K562 (cell line): ENCODE results near the gene MATK. TPM values are rescaled to one million over a fixed set of nuclear protein-coding genes. Genes with fewer than 3 reads are reported as not detected.

Experiments used
- ADNP ChIP-seq: fragments of 200-800 bp; sonication (Bioruptor generic); IDR thresholded peaks from 2 replicates; pipeline ENCODE4 v1.6.1; 2016; ENCODE audit warnings: missing genetic modification characterization, missing compliant biosample characterization
- ARHGAP35 ChIP-seq: fragments of 450-650 bp; IDR thresholded peaks from 2 replicates; pipeline ENCODE4 v1.6.1; 2018; ENCODE audit not compliant: partially characterized antibody
- CHD2 ChIP-seq: IDR thresholded peaks from 2 replicates; pipeline ENCODE4 v1.6.1; 2011; ENCODE audit warnings: low read depth, low read length
- GTF2E2 ChIP-seq: fragments of 200-800 bp; sonication (Bioruptor generic); IDR thresholded peaks from 2 replicates; pipeline ENCODE4 v1.6.1; 2016; ENCODE audit warnings: missing genetic modification characterization, missing compliant biosample characterization
- MNT ChIP-seq, 2 experiments: fragments of 450-650 bp; conservative IDR thresholded peaks; 2 replicates each; pipeline ENCODE4 v1.6.1; 2017; ENCODE audit warnings: mild to moderate bottlenecking in 2 of 2, moderate library complexity in 2 of 2
- MXD1 ChIP-seq: fragments of 250-450 bp; sonication (Bioruptor Pico); IDR thresholded peaks from 2 replicates; pipeline ENCODE4 v1.8.0; 2021; ENCODE audit warnings: borderline replicate concordance, mild to moderate bottlenecking, moderate library complexity; ENCODE audit not compliant: poor library complexity, severe bottlenecking
- RAD21 ChIP-seq, 2 experiments: fragments of 250-450 bp in 1 of 2; fragments of 450-650 bp in 1 of 2; sonication (Bioruptor Pico) in 1 of 2; formaldehyde crosslinking in 1 of 2; IDR thresholded peaks in 1 of 2; conservative IDR thresholded peaks in 1 of 2; 2 replicates each; pipeline versions ENCODE4 v1.4.0 to v1.8.0; 2020 to 2022; ENCODE audit warnings: mild to moderate bottlenecking in 2 of 2, moderate library complexity in 1 of 2
- RBM25 ChIP-seq: fragments of 200-400 bp; formaldehyde crosslinking; IDR thresholded peaks from 2 replicates; pipeline ENCODE4 v1.6.1; 2018; ENCODE audit warnings: low read length, low read depth, moderate library complexity; ENCODE audit not compliant: severe bottlenecking
- SIN3B ChIP-seq: fragments of 450-650 bp; IDR thresholded peaks from 2 replicates; pipeline ENCODE4 v1.6.1; 2017; ENCODE audit warnings: low read depth, mild to moderate bottlenecking, moderate library complexity
- SREBF1 ChIP-seq: fragments of 150-350 bp; IDR thresholded peaks from 2 replicates; pipeline ENCODE4 v1.6.1; 2014; ENCODE audit warnings: antibody characterized with exemption, low read depth, low read length, borderline replicate concordance
- SREBF2 ChIP-seq: sonication (generic); formaldehyde crosslinking; IDR thresholded peaks from 2 replicates; pipeline ENCODE4 v1.4.0; 2020; ENCODE audit warnings: mild to moderate bottlenecking, missing genetic modification reagents
- TSC22D4 ChIP-seq: fragments of 450-650 bp; IDR thresholded peaks from 2 replicates; pipeline ENCODE4 v1.6.1; 2016; ENCODE audit warnings: missing genetic modification characterization, missing biosample characterization, control low read depth
- ZBED1 ChIP-seq: IDR thresholded peaks from 2 replicates; pipeline ENCODE4 v1.6.1; 2014
- ZBTB34 ChIP-seq: fragments of 250-450 bp; sonication (Bioruptor Pico); IDR thresholded peaks from 2 replicates; pipeline ENCODE4 v1.8.0; 2021; ENCODE audit warnings: mild to moderate bottlenecking, moderate library complexity
- ZNF134 ChIP-seq: fragments of 250-450 bp; sonication (Bioruptor Pico); conservative IDR thresholded peaks from 2 replicates; pipeline ENCODE4 v1.4.0; 2020
- ZNF282 ChIP-seq: sonication (generic); formaldehyde crosslinking; IDR thresholded peaks from 2 replicates; pipeline ENCODE4 v1.8.1; 2023; ENCODE audit warnings: missing genetic modification reagents
- polyA plus RNA-seq, 8 experiments: library from polyadenylated mRNA; depleted of rRNA in 4 of 8; stranded (reverse) in 5 of 8; unstranded in 3 of 8; fragments of >200 nt; fragmentation: Nextera tagmentation in 2 of 8; fragmentation: Illumina TruSeq in 1 of 8; extraction: Ambion mirVana in 2 of 8; extraction: Trizol in 1 of 8; gene quantifications; 2 replicates each; pipeline versions ENCODE4 v1.2.1 to v1.2.3, GENCODE V29; 2011 to 2014; ENCODE audit warnings: inconsistent platforms in 1 of 8, missing spikeins in 1 of 8
- total RNA-seq, 7 experiments: library from RNA; depleted of rRNA in 6 of 7; stranded (reverse); fragments of >200 nt in 6 of 7; fragmentation: Illumina TruSeq in 2 of 7; extraction: Trizol in 2 of 7; gene quantifications; 2 replicates each; pipeline versions ENCODE4 v1.2.1 to v1.2.3, GENCODE V29; 2011 to 2021; ENCODE audit warnings: low replicate concordance in 1 of 7
- TF ChIP-seq, protein P1 (sequence below): fragments of 450-650 bp; formaldehyde crosslinking; IDR thresholded peaks from 2 replicates; pipeline ENCODE4 v1.4.0; 2020; ENCODE audit warnings: mild to moderate bottlenecking, mixed read lengths
- TF ChIP-seq, protein P2 (sequence below), 3 experiments: IDR thresholded peaks in 2 of 3; conservative IDR thresholded peaks in 1 of 3; 2 replicates each; pipeline ENCODE4 v1.5.1; 2011 to 2012; ENCODE audit warnings: low read length in 3 of 3, mild to moderate bottlenecking in 3 of 3, control low read depth in 2 of 3, improper control_type of control experiment in 1 of 3, inconsistent platforms in 1 of 3, low read depth in 1 of 3, mixed read lengths in 1 of 3, moderate library complexity in 1 of 3; ENCODE audit not compliant: insufficient read depth in 2 of 3
- TF ChIP-seq, protein P3 (sequence below): sonication (generic); formaldehyde crosslinking; IDR thresholded peaks from 2 replicates; pipeline ENCODE4 v1.4.0; 2020; ENCODE audit warnings: mild to moderate bottlenecking, missing genetic modification reagents

The MATK gene
- total and polyA plus RNA-seq, 9 of the 15 experiments (the other 6 are each of a cell fraction or from before 2014, with no cell fraction given), result 0.08 to 41.5 (median 21.4) TPM

DNA sequence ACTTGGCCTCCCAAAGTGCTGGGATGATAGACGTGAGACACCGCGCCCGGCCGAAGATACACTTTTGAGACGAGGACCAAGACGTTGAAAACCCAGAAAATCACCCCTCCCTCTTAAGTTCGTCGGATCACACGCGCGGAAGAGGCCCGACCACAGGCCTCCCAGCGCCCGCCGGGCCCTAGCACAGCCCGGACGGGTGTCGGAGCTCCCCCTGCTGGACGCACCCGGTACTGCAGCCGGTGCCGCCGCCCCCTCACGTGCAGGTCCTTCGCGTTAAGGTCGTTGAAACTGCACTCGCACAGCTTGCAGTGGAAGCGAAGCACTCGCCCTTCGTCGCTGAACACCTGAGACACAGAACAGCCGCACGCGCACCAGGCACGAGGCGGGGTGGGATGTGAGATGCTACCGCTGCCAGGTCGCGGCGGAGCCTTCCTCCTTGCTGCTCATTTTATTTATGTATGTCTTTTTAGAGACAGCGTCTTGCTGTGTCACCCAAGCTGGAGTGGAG lies 35.7 kb upstream of the MATK start (continued):
- TF ChIP-seq MNT (conservative IDR thresholded peaks at IDR 0.05) (peak in 1 of 2 experiments; percentile 71; a peak in 3 of 4 replicates), MXD1 (no peak), RAD21 (CRISPR knock-in tag; conservative IDR thresholded peaks at IDR 0.05 in 1 of 2, IDR thresholded peaks at IDR 0.05 in 1 of 2) (peak; percentile 76 to 87), ZBTB34 (CRISPR knock-in tag) (no peak), ZNF134 (CRISPR knock-in tag) (no peak), SIN3B (peak; percentile 14; the same call in 1 of the 2 replicates), TSC22D4 (tag) (no peak), SREBF1 (no peak), SREBF2 (CRISPR knock-in tag) (no peak), ADNP (tag) (peak; percentile 88), CHD2 (no peak), GTF2E2 (tag) (no peak), ARHGAP35 (no peak), RBM25 (no peak), ZBED1 (no peak), ZNF282 (CRISPR knock-in tag) (no peak)
- TF ChIP-seq, protein P1, sequence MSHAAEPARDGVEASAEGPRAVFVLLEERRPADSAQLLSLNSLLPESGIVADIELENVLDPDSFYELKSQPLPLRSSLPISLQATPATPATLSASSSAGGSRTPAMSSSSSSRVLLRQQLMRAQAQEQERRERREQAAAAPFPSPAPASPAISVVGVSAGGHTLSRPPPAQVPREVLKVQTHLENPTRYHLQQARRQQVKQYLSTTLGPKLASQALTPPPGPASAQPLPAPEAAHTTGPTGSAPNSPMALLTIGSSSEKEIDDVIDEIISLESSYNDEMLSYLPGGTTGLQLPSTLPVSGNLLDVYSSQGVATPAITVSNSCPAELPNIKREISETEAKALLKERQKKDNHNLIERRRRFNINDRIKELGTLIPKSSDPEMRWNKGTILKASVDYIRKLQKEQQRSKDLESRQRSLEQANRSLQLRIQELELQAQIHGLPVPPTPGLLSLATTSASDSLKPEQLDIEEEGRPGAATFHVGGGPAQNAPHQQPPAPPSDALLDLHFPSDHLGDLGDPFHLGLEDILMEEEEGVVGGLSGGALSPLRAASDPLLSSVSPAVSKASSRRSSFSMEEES (CRISPR knock-in tag), result no peak
- TF ChIP-seq, protein P2, sequence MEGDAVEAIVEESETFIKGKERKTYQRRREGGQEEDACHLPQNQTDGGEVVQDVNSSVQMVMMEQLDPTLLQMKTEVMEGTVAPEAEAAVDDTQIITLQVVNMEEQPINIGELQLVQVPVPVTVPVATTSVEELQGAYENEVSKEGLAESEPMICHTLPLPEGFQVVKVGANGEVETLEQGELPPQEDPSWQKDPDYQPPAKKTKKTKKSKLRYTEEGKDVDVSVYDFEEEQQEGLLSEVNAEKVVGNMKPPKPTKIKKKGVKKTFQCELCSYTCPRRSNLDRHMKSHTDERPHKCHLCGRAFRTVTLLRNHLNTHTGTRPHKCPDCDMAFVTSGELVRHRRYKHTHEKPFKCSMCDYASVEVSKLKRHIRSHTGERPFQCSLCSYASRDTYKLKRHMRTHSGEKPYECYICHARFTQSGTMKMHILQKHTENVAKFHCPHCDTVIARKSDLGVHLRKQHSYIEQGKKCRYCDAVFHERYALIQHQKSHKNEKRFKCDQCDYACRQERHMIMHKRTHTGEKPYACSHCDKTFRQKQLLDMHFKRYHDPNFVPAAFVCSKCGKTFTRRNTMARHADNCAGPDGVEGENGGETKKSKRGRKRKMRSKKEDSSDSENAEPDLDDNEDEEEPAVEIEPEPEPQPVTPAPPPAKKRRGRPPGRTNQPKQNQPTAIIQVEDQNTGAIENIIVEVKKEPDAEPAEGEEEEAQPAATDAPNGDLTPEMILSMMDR (IDR thresholded peaks at IDR 0.05 in 2 of 3, conservative IDR thresholded peaks at IDR 0.05 in 1 of 3; ENCODE audit: insufficient read depth in 2 of 3, low read depth in 1 of 3, low read length in 3 of 3), result peak; percentile 91 to 99 (median 95)
- TF ChIP-seq, protein P3, sequence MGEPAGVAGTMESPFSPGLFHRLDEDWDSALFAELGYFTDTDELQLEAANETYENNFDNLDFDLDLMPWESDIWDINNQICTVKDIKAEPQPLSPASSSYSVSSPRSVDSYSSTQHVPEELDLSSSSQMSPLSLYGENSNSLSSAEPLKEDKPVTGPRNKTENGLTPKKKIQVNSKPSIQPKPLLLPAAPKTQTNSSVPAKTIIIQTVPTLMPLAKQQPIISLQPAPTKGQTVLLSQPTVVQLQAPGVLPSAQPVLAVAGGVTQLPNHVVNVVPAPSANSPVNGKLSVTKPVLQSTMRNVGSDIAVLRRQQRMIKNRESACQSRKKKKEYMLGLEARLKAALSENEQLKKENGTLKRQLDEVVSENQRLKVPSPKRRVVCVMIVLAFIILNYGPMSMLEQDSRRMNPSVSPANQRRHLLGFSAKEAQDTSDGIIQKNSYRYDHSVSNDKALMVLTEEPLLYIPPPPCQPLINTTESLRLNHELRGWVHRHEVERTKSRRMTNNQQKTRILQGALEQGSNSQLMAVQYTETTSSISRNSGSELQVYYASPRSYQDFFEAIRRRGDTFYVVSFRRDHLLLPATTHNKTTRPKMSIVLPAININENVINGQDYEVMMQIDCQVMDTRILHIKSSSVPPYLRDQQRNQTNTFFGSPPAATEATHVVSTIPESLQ, result 0 out of 2 replicates have a peak, but pooled peaks have one; percentile 25
